K562 (cell line): Measurements from ENCODE around the gene CST9L. TPM values are rescaled to one million over a fixed set of nuclear protein-coding genes. Genes with fewer than 3 reads are reported as not detected.

Experiments used
- ATAC-seq: fragments of 200-7000 bp; cut with Tn5 transposase; 3 replicates; pipeline ENCODE4 v1.9.1; 2020; ENCODE audit warnings: moderate library complexity
- BruUV-seq: library from RNA; stranded (reverse); fragments of 400-500 nt; replicated peaks from 2 replicates; lab custom pipeline; 2021; lab: Mats Ljungman, UMichigan
- CTCF ChIA-PET: fragments of 300-600 bp; formaldehyde crosslinking; extraction: SDS; loops from one replicate; lab custom pipeline; 2021; ENCODE audit warnings: low intra/inter-chr PET ratio; lab: Yijun Ruan, JAX
- POLR2A ChIA-PET: fragments of 300-600, 350-650 bp; sonication (Branson Sonifier 250); formaldehyde crosslinking; extraction: SDS; loops from one replicate; lab custom pipeline; 2021; ENCODE audit warnings: antibody characterized with exemption, inconsistent platforms; lab: Yijun Ruan, JAX
- DNase-seq, 4 experiments: peaks; one replicate each; pipeline versions ENCODE4 v3.0.0 to v3.0.0-alpha.2; 2011 to 2018; ENCODE audit warnings: low spot score in 3 of 4, mixed read lengths in 3 of 4; ENCODE audit errors: extremely low read depth in 1 of 4
- FAIRE-seq: peaks from 2 replicates; lab custom pipeline; 2011; peaks lifted over from hg19 to GRCh38; lab: Jason Lieb, UNC
- H2AFZ ChIP-seq: 2 replicates; pipeline ENCODE4 v1.6.0; 2011; ENCODE audit warnings: low read depth, low read length, control low read depth, inconsistent platforms
- H3K27ac ChIP-seq: fragments of 200-600 bp; 3 replicates; pipeline ENCODE4 v1.8.0; 2011; ENCODE audit warnings: low read depth, mild to moderate bottlenecking, control low read depth, inconsistent platforms, low read length, moderate library complexity, mixed read lengths; ENCODE audit errors: extremely low read depth
- H3K27me3 ChIP-seq, 2 experiments: fragments of 300-600 bp in 1 of 2; 2 replicates in 1 of 2; 3 replicates in 1 of 2; pipeline versions ENCODE4 v1.6.0 to v1.8.0; 2011; ENCODE audit warnings: inconsistent platforms in 2 of 2, low read length in 2 of 2, mild to moderate bottlenecking in 1 of 2, mixed read lengths in 1 of 2, moderate library complexity in 1 of 2; ENCODE audit not compliant: control insufficient read depth in 2 of 2, insufficient read depth in 2 of 2
- H3K36me3 ChIP-seq: fragments of 300-600 bp; 3 replicates; pipeline ENCODE4 v1.8.0; 2011; ENCODE audit warnings: mild to moderate bottlenecking, low read length, inconsistent platforms; ENCODE audit not compliant: control insufficient read depth, insufficient read depth
- H3K4me1 ChIP-seq, 2 experiments: fragments of 200-600 bp in 1 of 2; replicated peaks in 1 of 2; 2 replicates in 1 of 2; 3 replicates in 1 of 2; pipeline versions ENCODE4 v1.5.1 to v1.8.0; 2011; ENCODE audit warnings: inconsistent platforms in 2 of 2, low read length in 2 of 2, mild to moderate bottlenecking in 1 of 2, mixed read lengths in 1 of 2, moderate library complexity in 1 of 2; ENCODE audit not compliant: control insufficient read depth in 2 of 2, insufficient read depth in 2 of 2
- H3K4me2 ChIP-seq: 2 replicates; pipeline ENCODE4 v1.6.1; 2011; ENCODE audit warnings: low read length, control low read depth, inconsistent platforms, mixed read lengths; ENCODE audit not compliant: insufficient read depth
- H3K4me3 ChIP-seq: fragments of 200-600 bp; sonication (generic), shearing (Covaris generic); 2 replicates; pipeline ENCODE4 v1.5.1; 2016; ENCODE audit warnings: control low read depth, inconsistent platforms
- H3K79me2 ChIP-seq: fragments of 200-600 bp; 3 replicates; pipeline ENCODE4 v1.8.0; 2011; ENCODE audit warnings: low read length, inconsistent platforms; ENCODE audit not compliant: control insufficient read depth, insufficient read depth
- H3K9ac ChIP-seq, 2 experiments: 2 replicates each; pipeline versions ENCODE4 v1.6.0 to v1.6.1; 2011; ENCODE audit warnings: low read depth in 2 of 2, low read length in 2 of 2, control low read depth in 1 of 2, inconsistent platforms in 1 of 2, mild to moderate bottlenecking in 1 of 2, mixed read lengths in 1 of 2; ENCODE audit not compliant: insufficient read depth in 1 of 2
- H3K9me1 ChIP-seq: one replicate; pipeline ENCODE4 v1.6.0; 2011; ENCODE audit warnings: inconsistent platforms, mild to moderate bottlenecking, low read length, moderate library complexity; ENCODE audit not compliant: control insufficient read depth, insufficient read depth
- H3K9me3 ChIP-seq: replicated peaks from 2 replicates; pipeline ENCODE4 v1.5.1; 2011; ENCODE audit warnings: low read depth, low read length, inconsistent platforms; ENCODE audit not compliant: control insufficient read depth, insufficient read depth
- H4K20me1 ChIP-seq: replicated peaks from 2 replicates; pipeline ENCODE4 v1.6.1; 2011; ENCODE audit warnings: low read length, inconsistent platforms, mixed read lengths; ENCODE audit not compliant: control insufficient read depth, insufficient read depth
- ATF3 ChIP-seq, 2 experiments: fragments of 450-650 bp in 1 of 2; sonication (generic) in 1 of 2; formaldehyde crosslinking in 1 of 2; IDR thresholded peaks in 1 of 2; conservative IDR thresholded peaks in 1 of 2; 2 replicates each; pipeline versions ENCODE4 v1.6.1 to v1.8.1; 2016 to 2023; ENCODE audit warnings: mild to moderate bottlenecking in 2 of 2, moderate library complexity in 2 of 2, inconsistent platforms in 1 of 2, missing genetic modification reagents in 1 of 2
- CREB5 ChIP-seq: fragments of 250-450 bp; sonication (Bioruptor Pico); IDR thresholded peaks from 2 replicates; pipeline ENCODE4 v1.5.0; 2020; ENCODE audit warnings: mild to moderate bottlenecking
- HDAC8 ChIP-seq: fragments of 450-650 bp; IDR thresholded peaks from 2 replicates; pipeline ENCODE4 v1.6.1; 2016; ENCODE audit warnings: mild to moderate bottlenecking, missing genetic modification characterization, moderate library complexity, missing compliant biosample characterization
- HDGF ChIP-seq: fragments of 450-650 bp; IDR thresholded peaks from 2 replicates; pipeline ENCODE4 v1.6.1; 2016
- NCOR1 ChIP-seq: fragments of 450-650 bp; IDR thresholded peaks from 2 replicates; pipeline ENCODE4 v1.6.1; 2016; ENCODE audit warnings: mild to moderate bottlenecking, moderate library complexity
- NUFIP1 ChIP-seq: fragments of 450-650 bp; IDR thresholded peaks from 2 replicates; pipeline ENCODE4 v1.6.1; 2018; ENCODE audit not compliant: partially characterized antibody
- RHOXF2B ChIP-seq: fragments of 250-450 bp; sonication (Bioruptor Pico); conservative IDR thresholded peaks from 2 replicates; pipeline ENCODE4 v1.5.1; 2021
- SMAD1 ChIP-seq: fragments of 150-350 bp; IDR thresholded peaks from 2 replicates; pipeline ENCODE4 v1.6.1; 2014; ENCODE audit warnings: low read length, low read depth; ENCODE audit not compliant: partially characterized antibody
- ZNF134 ChIP-seq: fragments of 250-450 bp; sonication (Bioruptor Pico); conservative IDR thresholded peaks from 2 replicates; pipeline ENCODE4 v1.4.0; 2020
- ZNF354B ChIP-seq: fragments of 250-450 bp; sonication (Bioruptor Pico); IDR thresholded peaks from 2 replicates; pipeline ENCODE4 v1.4.0; 2020
- ZNF518B ChIP-seq: fragments of 250-450 bp; sonication (Bioruptor Pico); IDR thresholded peaks from 2 replicates; pipeline ENCODE4 v1.5.0; 2021; ENCODE audit warnings: mild to moderate bottlenecking, moderate library complexity
- WGBS: fragments of 100-300 bp; shearing (Covaris generic); methylation state at CpG from one replicate; pipeline ENCODE4 v1.1.6; 2016; ENCODE audit warnings: low coverage, mixed read lengths; ENCODE audit not compliant: insufficient coverage; ENCODE audit errors: missing lambda C conversion rate; 5-methylcytosine and 5-hydroxymethylcytosine counted together
- in situ Hi-C: fragments of 300-500 bp; cut with MboI; formaldehyde crosslinking; loops from 4 replicates; pipeline ENCODE4 v1.15.0; 2018; ENCODE audit warnings: inconsistent platforms, mixed read lengths
- intact Hi-C: fragments of 100-400 bp; cut with micrococcal nuclease; formaldehyde crosslinking; loops from 2 replicates; pipeline ENCODE4 v1.14.2; 2022
- polyA plus RNA-seq, 8 experiments: library from polyadenylated mRNA; depleted of rRNA in 4 of 8; stranded (reverse) in 5 of 8; unstranded in 3 of 8; fragments of >200 nt; fragmentation: Nextera tagmentation in 2 of 8; fragmentation: Illumina TruSeq in 1 of 8; extraction: Ambion mirVana in 2 of 8; extraction: Trizol in 1 of 8; gene quantifications; 2 replicates each; pipeline versions ENCODE4 v1.2.1 to v1.2.3, GENCODE V29; 2011 to 2014; ENCODE audit warnings: inconsistent platforms in 1 of 8, missing spikeins in 1 of 8
- total RNA-seq, 7 experiments: library from RNA; depleted of rRNA in 6 of 7; stranded (reverse); fragments of >200 nt in 6 of 7; fragmentation: Illumina TruSeq in 2 of 7; extraction: Trizol in 2 of 7; gene quantifications; 2 replicates each; pipeline versions ENCODE4 v1.2.1 to v1.2.3, GENCODE V29; 2011 to 2021; ENCODE audit warnings: low replicate concordance in 1 of 7

The CST9L gene
- total and polyA plus RNA-seq, 9 of the 15 experiments (the other 6 are each of a cell fraction or from before 2014, with no cell fraction given): not detected

- DNase-seq: no peak
- CTCF ChIA-PET: no interaction called here
Measured at GRCh38 chr20:23548408-23548807, 19.9 kb downstream of the CST9L start.

GRCh38 chr20:23547613-23548012 is 20.7 kb downstream of the CST9L start:
- Histone ChIP-seq H3K79me2 (no peaks in the 10 kb centered on the region), H3K36me3 (no peaks in the 10 kb centered on the region), H3K4me1 (no peaks in the 10 kb centered on the region), H4K20me1 (no peaks in the 10 kb centered on the region), H3K9ac (no peak overlapping the region), H3K4me3 (no peak overlapping the region), H3K27me3 (peaks cover 0 to 8% of the 10 kb centered on the region in 2 experiments; a peak in 2 of 5 replicates), H2AFZ (no peak overlapping the region), H3K9me3 (no peaks in the 10 kb centered on the region), H3K4me2 (no peak overlapping the region), H3K27ac (no peak overlapping the region), H3K9me1 (no peaks in the 10 kb centered on the region)
- no peak for ATAC-seq
- no TSS peak for BruUV-seq
- intact Hi-C loops (no loop called here), in situ Hi-C loops (no loop called here)
- 0% methylated on average over 5 of the region's 5 CpGs for WGBS
- FAIRE-seq: no peak
- ChIA-PET CTCF (no interaction called here), POLR2A (no interaction called here)
- no peak for DNase-seq
- TF ChIP-seq ZNF518B (CRISPR knock-in tag) (no peak), NUFIP1 (no peak), HDGF (no peak), RHOXF2B (no peak), SMAD1 (no peak), ATF3 (IDR thresholded peaks at IDR 0.05) (no peak), ATF3 (CRISPR knock-in tag; conservative IDR thresholded peaks at IDR 0.05) (no peak), ZNF354B (no peak)

More at GRCh38 chr20:23548408-23548807, 19.9 kb downstream of the CST9L start:
- Histone ChIP-seq H3K4me1 (no peaks in the 10 kb centered on the region), H3K36me3 (no peaks in the 10 kb centered on the region), H4K20me1 (no peaks in the 10 kb centered on the region), H3K9me1 (no peaks in the 10 kb centered on the region), H3K4me2 (no peak overlapping the region), H3K79me2 (no peaks in the 10 kb centered on the region), H3K27me3 (peaks cover 0 to 8% of the 10 kb centered on the region in 2 experiments; a peak in 2 of 5 replicates), H3K27ac (no peak overlapping the region), H3K9ac (no peak overlapping the region), H3K9me3 (no peaks in the 10 kb centered on the region), H2AFZ (no peak overlapping the region), H3K4me3 (no peak overlapping the region)
- ATAC-seq: no peak
- WGBS: 0% methylated on average over 4 of the region's 5 CpGs
- TF ChIP-seq NCOR1 (no peak), ZNF134 (CRISPR knock-in tag) (no peak), HDAC8 (tag) (no peak), CREB5 (CRISPR knock-in tag) (no peak)
- no peak for FAIRE-seq
- no TSS peak for BruUV-seq
- POLR2A ChIA-PET: no interaction called here
- in situ Hi-C loops (no loop called here), intact Hi-C loops (no loop called here)
